Smooth muscle cell of the brain vasculature (primary cell): ENCODE measurements around the gene CFTR.
"Not testable (repeated sequence)": the region's sequence is repeated elsewhere in the genome, so short reads cannot be mapped to it uniquely, and the experiment has no call there.

Experiments used
- DNase-seq: peaks from one replicate; pipeline ENCODE4 v3.0.0-alpha.2; 2012; ENCODE audit warnings: low read depth, low spot score

Gene CFTR

DNA sequence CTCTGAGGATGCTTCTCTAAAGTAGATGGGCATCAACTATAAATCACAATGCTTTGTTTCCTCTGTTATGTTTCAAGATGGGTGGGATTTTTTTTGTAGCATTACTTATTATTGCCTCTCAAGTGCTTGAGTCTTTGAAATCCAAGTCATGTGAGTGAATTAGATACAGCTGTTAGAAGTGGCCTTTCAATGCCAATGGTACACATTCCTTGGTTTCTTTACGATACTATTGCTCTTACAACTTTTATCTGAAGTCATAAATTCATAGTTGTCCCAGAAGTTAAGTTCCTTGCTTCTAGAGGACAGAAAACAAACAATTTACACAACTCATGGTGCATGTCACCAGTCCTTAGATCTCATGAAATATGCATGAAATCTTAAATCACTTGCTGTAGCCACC, 15.5 kb downstream of the CFTR start:
- DNase-seq, result no peak

DNA sequence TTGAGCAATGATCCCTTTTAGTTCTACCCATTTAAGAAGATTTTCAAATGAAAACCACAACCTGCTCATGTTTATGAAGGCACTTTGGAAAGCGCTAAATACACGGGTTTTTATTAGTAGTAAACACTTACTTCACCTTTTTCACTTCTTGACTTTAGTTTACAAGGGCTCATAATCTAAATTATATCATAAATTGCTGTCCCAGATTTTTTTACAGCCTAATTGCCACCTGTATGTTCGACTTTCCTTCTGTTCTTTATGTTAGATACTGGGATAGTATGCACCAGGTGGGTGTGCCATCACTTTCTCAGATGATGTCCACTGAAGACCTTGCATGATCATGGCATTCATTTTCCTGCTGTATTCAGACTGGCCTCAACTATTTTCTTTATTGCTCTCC, 22.5 kb downstream of the CFTR start:
- DNase-seq, result no peak

GRCh38 chr7:117505238-117505637, 25.4 kb downstream of the CFTR start:
- DNase-seq, result no peak

DNA sequence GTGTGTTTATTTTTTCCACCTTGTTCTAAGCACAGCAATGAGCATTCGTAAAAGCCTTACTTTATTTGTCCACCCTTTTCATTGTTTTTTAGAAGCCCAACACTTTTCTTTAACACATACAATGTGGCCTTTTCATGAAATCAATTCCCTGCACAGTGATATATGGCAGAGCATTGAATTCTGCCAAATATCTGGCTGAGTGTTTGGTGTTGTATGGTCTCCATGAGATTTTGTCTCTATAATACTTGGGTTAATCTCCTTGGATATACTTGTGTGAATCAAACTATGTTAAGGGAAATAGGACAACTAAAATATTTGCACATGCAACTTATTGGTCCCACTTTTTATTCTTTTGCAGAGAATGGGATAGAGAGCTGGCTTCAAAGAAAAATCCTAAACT, 28.9 kb downstream of the CFTR start:
- no peak for DNase-seq

GRCh38 chr7:117517194-117517593, 37.4 kb downstream of the CFTR start:
- DNase-seq, result not testable (repeated sequence)

DNA sequence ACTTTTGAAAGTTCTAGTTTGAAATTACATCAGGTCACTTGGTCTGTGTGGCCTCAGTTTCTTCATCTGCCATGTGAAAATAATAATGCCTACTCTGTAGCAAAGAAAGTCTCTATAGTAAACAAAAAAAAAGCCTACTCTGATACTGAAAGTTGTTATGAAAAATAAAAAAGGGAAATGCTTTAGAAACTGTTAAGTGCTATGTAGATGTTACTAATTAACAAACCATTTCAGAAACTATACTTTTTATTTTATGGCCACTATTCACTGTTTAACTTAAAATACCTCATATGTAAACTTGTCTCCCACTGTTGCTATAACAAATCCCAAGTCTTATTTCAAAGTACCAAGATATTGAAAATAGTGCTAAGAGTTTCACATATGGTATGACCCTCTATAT, 50.6 kb downstream of the CFTR start:
- no peak for DNase-seq

- no peak for DNase-seq
Measured at GRCh38 chr7:117531595-117532244, 51.9 kb downstream of the CFTR start.

- no peak for DNase-seq
Measured at GRCh38 chr7:117538053-117538452, 58.2 kb downstream of the CFTR start.

- no peak for DNase-seq
Measured at GRCh38 chr7:117544061-117544460, 64.2 kb downstream of the CFTR start.

DNA sequence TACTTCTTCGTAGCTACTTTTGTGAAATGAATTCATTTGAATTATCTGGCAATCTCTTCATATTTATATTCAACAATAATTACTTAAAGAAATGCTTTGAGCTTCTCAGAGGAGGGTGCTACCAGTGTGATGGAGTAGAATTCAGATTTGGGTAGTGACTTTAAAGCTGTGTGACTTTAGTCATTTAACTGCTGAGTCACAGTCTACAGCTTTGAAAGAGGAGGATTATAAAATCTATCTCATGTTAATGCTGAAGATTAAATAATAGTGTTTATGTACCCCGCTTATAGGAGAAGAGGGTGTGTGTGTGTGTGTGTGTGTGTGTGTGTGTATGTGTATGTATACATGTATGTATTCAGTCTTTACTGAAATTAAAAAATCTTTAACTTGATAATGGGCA, 68.2 kb downstream of the CFTR start:
- DNase-seq, result no peak

DNA sequence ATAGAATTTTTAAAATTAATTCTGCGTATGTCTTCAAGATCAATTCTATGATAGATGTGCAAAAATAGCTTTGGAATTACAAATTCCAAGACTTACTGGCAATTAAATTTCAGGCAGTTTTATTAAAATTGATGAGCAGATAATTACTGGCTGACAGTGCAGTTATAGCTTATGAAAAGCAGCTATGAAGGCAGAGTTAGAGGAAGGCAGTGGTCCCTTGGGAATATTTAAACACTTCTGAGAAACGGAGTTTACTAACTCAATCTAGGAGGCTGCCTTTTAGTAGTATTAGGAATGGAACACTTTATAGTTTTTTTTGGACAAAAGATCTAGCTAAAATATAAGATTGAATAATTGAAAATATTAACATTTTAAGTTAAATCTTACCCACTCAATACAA, 70.8 kb downstream of the CFTR start:
- DNase-seq, result no peak

GRCh38 chr7:117552660-117553059, 72.8 kb downstream of the CFTR start:
- DNase-seq, result no peak

GRCh38 chr7:117555260-117555659, 75.4 kb downstream of the CFTR start:
- no peak for DNase-seq

GRCh38 chr7:117559391-117559790, 79.6 kb downstream of the CFTR start:
- no peak for DNase-seq

- no peak for DNase-seq
Measured at GRCh38 chr7:117560030-117560429, 80.2 kb downstream of the CFTR start.

DNA sequence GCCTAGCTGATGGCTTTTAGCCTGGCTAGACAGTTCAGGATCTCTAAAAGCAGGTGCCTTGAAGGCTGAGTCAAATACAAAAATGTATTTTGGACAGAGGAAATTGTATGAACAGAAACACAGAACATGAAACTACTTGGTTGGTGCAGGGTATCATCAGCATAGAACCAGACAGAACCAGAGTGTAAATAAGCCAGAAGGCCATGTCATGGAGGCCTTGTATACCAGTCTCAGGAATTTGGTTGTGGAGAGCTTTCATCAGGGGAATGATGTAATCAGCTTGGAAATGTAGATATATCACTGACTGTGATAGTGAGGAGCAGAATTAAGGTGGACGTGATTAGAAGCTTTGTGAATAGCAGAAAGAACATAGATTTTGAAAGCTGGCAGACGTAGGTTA, 82.9 kb downstream of the CFTR start:
- DNase-seq, result no peak

DNA sequence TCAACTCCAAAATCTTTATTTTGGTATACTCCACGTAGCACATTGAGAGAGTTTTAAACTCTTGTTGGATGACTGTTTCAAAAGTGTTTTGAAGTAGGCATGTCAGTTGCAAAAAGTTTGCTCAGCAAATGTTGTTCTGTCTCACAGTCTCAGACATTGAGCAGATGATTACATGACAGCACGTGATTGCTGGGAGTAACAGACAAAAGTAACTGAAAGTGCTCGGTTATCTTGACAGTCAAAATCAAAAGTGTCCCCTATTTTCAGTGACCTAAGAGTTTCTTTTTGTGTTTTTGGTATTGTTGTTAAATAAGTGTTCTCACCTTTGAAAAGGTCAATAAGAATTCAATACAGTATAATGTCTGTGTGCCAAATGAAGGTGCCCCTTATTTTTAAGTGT, 84.3 kb downstream of the CFTR start:
- DNase-seq, result no peak

GRCh38 chr7:117564627-117565026, 84.8 kb downstream of the CFTR start:
- no peak for DNase-seq

GRCh38 chr7:117565226-117565625, 85.4 kb downstream of the CFTR start:
- no peak for DNase-seq

DNA sequence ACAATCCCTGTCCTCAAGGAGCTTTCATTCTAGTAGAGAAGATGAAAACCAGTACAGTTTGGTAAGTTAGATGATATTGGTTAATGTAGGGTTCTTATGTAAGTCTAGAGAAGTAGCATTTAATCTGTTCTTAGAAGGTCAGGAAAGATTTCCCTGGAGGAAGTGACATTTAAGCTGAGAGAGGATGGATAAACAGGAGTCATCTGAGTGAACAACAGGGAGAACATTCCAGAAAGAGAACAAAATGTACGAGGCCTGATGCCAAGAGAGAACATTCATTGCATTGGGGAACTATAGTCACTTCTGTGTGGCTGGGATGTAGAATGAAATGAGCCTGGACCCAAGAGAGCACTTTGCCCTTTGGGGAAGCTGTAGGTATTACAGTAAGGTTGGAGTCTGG, 88.0 kb downstream of the CFTR start:
- no peak for DNase-seq

DNA sequence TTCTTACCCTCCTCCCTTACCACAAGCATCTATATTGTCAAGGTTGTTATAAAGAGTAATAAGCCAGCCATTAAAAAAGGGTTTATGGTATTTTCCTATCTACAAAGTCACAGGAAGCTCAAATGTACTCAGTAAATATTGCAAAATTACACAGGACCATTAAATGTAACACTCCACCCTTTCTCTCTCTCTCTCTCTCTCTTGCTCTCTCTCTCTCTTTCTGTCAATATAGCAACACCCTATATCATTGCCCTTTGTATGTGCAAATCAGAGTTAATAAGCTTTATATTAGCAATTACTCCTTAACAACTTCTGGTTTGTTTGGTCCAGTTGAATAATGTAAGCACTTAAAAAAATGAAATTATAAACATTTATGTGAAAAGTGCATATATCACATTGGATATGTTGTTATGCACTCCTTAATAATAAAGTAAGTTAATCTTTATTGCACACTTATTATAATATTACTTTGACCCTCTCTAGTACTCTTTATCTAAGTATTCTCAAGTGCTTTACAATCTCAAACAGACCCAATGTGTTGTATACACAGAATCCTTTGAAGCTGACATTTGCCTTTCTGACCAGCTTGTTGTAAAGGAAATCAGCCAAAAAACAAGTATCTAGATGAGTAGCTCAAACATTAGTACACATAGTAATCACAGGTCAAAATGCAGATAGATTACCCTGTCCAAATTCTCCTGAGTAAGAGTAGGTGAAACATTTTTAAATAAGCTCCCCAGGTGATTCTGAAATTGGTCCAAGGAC, 93.2 kb downstream of the CFTR start:
- DNase-seq, result no peak

- no peak for DNase-seq
Measured at GRCh38 chr7:117581424-117581823, 101.6 kb downstream of the CFTR start.

GRCh38 chr7:117582219-117582704, 102.4 kb downstream of the CFTR start:
- no peak for DNase-seq
